Fibroblast of gingiva (primary cell): Measurements from ENCODE around the gene PEX13.
"Not testable (repeated sequence)": the region's sequence is repeated elsewhere in the genome, so short reads cannot be mapped to it uniquely, and the experiment has no call there.

Source experiments
- DNase-seq: peaks from one replicate; pipeline ENCODE4 v3.0.0-alpha.2; 2011; ENCODE audit warnings: low read depth

PEX13 gene

DNA sequence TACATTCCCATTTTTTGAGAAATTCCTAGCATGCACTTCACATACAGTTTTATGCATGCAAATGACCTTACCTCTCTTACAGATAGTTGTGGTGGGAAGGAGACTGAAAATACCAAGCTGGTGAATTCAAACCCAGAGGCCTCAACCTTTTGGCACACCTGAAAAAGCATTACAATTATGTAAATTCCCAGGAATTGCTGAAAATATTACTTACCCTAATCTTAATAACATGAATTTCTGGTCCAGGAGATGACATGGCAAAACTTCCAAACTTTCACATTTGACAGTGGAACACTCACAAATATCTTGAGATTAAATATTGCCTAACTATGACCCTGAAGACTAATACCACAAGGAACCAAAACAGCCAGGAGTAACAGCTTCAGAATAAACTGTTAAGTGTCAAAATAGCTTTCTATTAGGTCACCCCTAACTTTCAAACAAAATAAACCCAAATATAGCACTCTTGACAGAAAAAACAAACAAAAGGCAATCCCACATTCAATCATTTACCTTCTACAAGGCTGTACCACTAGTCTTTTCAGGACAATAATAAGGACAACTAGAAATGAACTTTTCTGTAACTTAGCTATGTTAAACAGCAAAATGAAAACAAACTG lies 10.9 kb upstream of the PEX13 start:
- DNase-seq = no peak

DNA sequence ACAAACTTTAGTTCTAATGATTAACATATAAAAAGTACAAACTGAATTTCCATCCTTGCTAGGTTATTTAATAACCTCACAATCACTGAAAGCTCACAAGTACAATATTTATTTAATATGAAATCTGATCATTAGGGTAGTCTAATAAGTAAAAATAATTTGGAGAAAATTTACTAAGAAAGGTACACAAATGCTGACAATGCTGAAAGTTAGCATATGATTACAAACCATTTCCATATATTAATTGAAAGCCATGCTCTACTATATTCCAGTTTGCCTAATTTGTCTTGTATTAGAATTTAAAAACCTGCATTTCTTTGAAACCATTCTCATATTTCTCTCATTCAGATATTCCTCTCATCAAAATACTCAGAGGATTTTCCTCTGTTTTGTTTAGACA lies 8.2 kb upstream of the PEX13 start:
- no peak for DNase-seq

DNA sequence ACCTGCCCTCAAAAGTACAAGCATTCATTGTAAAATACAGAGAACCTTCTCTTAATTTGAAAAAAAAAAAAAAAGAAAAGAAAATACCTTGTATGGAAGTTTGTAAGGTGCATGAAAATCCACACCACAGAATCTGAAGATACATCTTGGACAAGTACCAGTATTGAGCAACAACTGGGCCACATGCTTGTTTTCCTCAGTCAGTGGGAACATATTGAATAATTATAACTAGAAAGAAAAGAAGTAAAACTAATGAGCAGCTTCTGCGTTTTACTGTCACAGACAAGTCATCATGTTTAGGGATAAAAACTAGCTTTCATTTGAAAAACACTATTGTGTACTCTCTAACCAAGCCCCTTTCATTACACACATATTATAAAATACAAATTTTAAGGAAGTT lies 5.8 kb upstream of the PEX13 start:
- peak; percentile 30 for DNase-seq

DNA sequence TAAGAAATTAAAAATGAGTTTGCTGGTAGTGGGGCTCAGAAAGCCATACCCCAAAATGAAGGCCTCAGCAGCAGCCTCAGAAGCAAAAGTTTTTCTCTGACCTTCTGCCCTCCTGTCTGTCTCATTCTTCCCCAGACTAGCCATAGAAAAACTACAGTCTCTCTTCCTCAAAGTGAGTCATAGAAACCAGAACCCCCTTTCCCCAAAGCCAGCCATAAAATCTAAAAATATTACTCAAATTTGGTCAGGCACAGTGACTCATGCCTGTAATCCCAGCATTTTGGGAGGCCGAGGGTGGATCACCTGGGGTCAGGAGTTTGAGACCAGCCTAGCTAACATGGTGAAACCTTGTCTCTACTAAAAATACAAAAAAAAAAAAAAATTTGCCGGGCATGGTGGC lies 5.2 kb upstream of the PEX13 start:
- peak; percentile 18 for DNase-seq

DNA sequence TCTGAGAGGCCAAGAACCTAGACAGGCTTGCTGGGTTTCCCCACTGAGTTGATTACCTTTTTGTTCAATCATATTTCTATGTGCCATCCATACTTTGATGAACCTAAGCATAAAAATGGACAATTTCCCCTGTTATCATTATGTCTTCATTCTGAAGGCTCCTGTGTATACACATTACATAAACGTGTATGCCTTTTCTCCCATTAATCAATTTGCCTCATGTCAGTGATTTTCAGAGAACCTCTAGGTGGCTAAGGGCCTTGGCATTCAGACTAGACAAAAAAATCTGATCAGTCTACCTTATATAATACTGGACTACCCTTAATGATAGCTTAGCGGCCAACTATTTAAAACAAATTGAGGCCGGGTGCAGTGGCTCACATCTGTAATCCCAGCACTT lies 4.1 kb upstream of the PEX13 start:
- no peak for DNase-seq

DNA sequence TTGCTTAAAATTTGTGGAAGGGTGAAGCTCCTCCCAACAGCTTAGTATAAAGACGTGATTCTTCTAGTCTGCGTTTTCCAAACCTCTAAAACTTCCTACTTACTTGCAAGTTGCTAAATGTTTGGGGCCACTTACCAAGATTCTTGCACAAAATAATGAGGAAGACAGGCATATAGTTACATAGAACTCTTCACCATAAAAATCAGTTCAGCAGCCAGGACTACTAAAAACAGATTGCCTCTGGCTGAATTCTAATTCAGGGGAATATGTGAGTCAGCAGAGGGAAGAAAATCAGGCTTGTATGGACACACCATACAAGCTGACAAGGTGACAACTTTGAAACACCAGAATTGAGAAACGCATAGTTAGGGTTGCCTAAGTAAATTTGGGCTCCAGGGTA lies 2.8 kb upstream of the PEX13 start:
- peak; percentile 33 for DNase-seq

DNA sequence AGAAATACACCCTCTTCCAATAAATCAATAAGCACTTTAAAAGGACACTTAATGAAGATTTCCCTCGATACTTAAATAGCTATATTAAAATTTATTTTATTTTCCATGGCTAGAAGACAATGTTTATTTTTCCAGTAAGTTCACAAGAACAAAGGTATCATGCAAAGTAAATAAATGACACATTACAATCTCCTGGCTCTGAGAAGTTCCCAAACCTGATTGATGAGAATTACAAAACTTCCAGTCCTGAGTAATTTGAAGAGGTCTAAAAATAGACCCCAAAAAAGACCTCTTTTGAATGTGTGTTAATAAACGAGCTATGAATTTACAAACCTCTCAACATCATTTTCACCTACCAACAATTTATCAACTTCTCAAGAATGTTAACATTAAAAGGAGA lies 1.5 kb upstream of the PEX13 start:
- DNase-seq = no peak

DNA sequence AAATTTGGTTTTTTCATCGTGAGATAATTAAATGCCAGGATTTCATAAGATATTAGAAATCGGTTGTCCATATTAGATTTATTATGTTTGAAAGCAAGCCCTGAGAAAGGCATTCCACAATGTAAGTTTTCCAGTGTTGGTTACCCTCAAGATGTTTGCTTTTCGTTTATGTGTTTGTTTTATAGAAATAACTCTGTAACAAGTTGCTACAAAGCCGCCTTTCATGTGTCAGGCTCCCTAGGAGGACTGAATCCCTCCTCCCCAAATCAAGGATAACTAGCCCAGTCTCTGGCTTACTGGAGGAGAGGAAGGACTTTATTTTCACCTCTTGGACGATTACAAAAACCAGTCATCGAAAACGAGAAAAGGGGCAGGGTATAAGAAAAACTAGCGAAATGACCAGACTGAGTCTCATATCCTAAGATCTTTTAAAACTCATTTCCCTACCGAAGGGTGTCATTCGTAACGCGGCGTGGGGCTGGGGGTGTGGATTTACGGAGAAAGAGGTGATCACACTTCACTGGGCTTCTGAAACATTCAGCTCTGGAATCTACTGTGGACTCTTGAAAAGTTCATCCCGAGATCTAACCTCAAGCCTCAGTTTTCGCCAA lies 1.0 kb upstream of the PEX13 start:
- no peak for DNase-seq

DNA sequence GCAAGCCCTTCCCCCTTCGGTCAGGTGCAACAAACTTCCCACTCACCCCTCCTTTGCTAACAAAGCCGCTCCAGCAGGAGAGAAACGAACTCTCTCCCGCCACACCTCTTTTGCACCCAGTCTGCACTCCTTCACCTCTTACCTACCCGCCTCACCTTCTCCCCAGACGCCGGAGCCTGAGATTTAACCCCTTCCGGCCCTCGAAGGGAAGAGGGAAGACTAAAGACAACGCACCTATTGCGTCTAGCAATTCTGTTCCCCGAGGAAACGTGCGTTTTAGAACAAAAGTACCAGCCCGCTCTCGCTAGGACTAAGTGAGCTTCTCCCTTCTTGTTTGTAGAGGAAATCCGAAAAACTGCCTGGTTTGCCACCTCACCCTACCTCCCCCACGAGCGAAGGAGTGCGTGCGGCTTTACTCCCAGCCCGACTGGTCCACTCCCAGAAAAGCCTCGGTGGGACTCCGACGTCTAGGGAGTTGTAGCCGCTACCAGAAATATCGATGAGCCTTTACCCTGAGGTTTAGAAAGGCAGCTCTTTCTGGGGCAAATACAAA lies 441 bp upstream of the PEX13 start:
- peak; percentile 54 for DNase-seq

DNA sequence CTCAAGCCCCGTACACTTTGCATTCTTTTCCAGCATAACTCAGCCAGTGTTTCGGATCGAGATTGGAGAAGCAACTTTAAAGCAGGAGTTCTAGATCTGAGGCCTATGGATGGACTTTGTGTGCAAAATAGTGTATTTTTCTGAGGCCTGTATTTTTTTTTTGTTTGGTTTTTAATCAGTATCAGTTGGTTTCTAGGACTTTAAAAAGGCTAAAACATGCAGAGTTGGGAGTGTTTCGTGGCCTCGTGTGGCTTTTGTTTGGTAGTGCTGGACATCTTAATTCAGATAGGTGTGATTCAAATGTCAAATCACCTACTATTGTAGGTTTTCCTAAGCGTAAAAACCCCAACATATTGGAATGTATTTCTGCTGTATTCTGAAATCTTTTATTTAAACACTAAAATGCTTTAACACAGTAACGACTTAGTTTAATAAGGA lies 817 bp downstream of the PEX13 start:
- no peak for DNase-seq

DNA sequence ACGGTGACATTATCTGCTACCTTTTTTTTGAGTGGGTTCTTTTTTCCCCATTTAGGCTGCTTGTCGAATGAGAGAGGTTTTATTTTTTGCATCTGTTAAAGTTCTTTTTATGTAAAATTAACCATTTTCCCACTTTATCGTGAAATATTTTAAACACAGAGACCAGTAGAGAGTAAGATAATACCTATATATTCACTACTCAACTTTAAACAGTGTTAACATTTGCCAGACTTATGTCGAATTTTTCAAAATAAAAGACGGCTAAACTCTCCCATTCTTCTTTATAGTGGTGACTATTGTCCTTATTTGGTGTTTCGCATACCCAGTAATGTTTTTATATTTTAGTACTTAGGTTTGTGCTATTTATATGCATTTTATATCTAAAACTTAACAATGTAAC lies 1.3 kb downstream of the PEX13 start:
- DNase-seq = no peak

DNA sequence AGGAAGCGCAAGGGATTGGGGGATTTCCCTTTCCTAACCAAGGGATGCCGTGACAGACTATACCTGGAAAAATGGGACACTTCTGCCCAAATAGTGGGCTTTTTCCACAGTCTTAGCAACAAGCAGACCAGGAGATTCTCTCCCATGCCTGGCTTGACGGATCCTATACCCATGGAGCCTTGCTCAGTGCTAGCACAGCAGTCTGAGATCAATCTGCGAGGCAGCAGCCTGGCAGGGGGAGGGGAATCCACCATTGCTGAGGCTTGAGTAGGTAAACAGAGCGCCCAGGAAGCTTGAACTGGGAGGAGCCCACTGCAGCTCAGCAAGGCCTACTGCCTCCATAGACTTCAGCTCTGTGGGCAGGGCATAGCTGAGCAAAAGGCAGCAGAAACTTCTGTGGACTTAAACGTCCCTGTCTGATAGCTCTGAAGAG lies 3.7 kb downstream of the PEX13 start:
- no peak for DNase-seq

DNA sequence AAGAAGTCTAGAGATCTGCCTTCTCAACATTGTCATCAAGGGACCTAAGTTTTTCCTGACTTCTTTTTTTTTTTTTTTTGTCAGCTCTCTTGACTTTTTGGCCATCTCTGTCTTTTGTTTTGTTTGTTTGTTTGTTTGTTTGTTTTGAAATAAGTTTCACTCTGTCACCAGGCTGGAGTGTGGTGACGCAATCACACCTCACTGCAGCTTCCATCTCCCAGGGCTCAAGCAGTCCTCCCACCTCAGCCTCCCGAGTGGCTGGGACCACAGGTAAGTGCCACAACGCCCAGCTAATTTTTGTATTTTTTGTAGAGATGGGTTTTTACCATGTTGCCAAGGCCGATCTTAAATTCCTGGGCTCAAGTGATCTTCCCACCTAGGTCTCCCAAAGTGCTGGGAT lies 6.2 kb downstream of the PEX13 start:
- no peak for DNase-seq

DNA sequence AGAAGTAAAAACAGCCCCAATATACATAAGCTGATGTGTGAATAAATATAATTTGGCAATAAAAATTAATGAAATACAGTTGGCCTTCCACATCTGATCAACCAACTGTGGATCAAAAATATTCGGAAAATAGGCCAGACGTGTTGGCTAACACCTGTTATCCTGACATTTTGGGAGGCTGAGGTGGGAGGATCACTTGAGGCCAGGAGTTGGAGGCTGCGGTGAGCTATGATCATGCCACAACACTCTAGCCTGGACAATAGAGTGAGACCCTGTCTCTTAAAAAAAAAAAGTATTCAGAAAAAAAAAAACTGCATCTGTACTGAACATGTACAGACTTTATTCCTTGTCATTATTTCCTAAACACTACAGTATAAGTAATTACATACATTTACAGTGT lies 12.0 kb downstream of the PEX13 start:
- DNase-seq = no peak

DNA sequence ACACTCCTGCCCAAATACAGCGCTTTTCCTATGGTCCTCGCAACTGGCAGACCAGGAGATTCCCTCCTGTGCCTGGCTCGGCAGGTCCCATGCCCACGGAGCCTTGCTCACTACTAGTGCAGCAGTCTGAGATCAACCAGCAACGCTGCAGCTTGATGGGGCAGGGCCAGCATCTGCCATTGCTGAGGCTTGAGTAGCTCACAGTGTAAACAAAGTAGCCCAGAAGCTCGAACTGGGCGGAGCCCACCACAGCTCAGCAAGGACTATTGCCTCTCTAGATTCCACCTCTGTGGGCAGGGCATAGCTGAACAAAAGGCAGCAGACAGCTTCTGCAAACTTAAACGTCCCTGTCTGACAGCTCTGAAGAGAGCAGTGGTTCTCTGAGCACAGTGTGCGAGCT lies 17.1 kb downstream of the PEX13 start:
- DNase-seq = not testable (repeated sequence)

DNA sequence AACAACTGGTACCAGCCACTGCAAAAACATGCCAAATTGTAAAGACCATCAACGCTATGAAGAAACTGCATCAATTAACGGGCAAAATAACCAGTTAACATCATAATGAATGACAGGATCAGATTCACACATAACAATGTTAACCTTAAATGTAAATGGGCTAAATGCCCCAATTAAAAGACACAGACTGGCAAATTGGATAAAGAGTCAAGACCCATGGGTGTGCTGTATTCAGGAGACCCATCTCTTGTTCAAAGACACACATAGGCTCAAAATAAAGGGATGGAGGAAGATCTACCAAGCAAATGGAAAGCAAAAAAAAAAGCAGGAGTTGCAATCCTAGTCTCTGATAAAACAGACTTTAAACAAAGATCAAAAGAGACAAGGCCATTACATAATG lies 19.1 kb downstream of the PEX13 start:
- not testable (repeated sequence) for DNase-seq

DNA sequence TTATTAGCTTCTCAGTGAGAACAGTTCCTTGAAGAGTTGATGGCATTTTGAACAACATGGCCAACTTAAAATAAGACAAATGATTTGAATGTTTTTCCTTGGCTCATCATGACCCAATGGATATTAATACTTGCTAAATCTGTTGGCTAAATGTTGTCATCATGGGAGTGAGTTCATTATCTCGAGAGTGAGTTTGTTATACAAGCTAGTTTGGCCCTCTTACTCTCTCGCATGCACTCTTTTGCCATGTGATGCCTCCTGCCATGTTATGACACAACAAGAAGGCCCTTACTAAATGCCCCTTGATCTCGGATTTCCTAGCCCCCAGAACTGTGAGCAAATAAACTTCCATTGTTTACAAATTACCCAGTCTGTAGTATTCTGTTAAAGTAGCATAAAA lies 25.3 kb downstream of the PEX13 start:
- no peak for DNase-seq

DNA sequence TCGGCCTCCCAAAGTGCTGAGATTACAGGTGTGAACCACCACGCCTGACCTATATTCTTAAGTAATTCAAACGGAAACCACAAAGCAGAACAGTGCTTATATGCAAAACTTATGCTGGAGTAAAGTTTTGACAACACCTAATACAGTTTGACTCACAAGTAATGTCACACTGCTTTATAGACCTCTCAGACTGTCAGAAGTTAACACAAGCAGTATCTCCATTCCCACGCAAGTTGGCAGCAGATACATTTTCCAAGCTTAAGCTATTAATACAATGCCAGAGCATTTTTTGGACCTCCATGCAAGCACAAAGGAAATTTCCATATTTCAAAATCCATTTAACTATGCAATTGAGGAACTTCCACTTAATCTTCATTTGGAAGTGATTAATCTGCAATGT lies 27.1 kb downstream of the PEX13 start:
- no peak for DNase-seq

DNA sequence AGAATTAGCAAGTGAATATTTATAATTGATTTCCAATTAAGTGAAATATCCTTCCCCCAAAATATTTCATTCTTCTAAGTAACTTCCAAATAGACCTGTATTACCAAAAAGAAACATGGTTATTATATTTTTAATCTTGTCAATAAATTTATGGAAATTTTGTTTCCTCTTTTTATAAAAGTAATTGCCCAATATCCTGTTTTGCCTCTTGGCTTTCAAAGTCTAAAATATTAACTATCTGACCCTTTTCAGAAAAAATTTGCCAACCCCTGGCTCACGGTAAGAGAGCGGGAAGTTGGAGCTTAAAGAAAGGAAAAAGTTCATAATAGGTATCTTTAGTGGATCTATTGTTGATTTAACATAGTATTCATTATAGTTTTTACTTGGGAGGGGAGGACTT lies 27.7 kb downstream of the PEX13 start:
- DNase-seq = no peak

DNA sequence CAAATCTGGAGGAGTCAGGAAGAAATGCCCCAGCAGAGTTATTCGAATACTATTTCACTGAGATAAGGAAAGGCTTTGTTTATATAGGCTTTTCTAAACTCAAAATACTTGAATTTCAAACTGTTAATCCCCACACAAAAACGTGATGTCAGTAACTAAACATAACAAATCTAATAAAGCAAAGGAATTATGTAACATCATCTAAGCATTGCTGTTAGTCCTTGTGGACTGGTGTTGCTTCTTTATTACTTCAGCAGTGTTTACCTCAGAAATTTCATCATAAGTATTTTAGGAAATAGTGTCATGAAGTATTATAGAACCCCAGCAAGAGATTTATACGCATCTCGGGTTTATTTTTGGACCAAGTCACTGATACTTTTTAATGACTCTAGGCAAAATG lies 28.5 kb downstream of the PEX13 start:
- DNase-seq = no peak

DNA sequence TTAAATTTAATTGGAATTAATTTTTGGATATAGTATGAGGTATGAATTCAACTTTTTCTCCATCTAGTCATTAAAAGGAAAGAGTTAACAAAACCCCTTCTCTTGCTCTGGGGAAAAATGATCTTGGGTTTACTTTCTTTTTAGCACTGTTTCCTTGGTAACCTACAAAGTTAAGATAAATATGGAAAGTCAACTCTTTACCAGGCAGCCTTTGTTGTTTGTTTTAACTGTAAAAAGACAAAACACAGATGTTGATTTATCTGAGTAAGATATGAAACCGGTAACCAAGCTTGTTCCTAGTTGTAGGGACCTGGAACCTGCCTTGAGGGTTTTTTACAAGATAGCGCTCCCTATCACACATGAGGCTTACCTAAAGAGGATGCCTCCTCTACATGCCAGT lies 38.0 kb downstream of the PEX13 start:
- peak; percentile 4 for DNase-seq

DNA sequence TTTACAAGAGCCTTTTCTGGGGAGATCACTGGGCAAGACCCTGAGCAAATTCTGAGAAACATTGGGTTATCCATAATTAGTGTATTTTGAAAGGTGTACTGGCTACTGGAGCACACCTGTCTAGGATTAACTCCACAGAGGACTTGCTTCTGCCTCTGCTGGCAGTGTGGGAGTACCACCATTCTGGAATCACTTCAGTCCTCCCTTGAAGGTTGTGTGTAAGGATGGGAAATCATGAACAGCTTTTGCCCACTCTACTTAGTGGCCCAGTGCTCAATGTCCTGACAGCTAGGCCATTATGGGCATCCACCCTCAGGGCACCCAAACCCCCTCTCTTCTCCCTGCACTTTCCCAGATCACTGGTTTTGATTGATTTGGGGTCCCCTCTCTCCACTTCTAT lies 40.0 kb downstream of the PEX13 start:
- no peak for DNase-seq

DNA sequence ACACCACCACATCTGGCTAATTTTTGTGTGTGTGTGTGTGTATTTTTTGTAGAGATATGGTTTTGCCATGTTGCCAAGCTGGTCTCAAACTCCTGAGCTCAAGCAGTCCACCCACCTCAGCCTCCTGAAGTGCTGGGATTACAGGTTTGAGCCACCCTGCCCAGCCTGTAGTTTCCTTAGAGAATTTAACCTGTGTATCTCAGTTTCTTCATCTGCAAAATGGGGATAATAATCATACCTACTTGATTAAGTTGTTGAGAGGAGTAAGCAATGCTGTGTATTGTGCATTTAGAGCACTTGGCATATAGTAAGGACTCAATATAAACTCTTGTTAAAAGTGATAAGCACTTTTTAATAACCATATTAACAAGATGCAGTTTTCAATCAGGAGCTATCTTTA lies 41.9 kb downstream of the PEX13 start:
- no peak for DNase-seq
